ENCODE results near the gene USP36.
"Not testable (repeated sequence)": the region's sequence is repeated elsewhere in the genome, so short reads cannot be mapped to it uniquely, and the experiment has no call there.

Gene USP36

GRCh38 chr17:78781104-78781892 is 59.3 kb downstream of the USP36 start:
- no peak for TF ChIP-seq CTCF (IDR thresholded peaks at IDR 0.05; ENCODE audit: control extremely low read depth, extremely low read depth, low read depth, missing control alignments)
- DNase-seq (ENCODE audit: extremely low spot score) = no peak
- ChIA-PET POLR2A (interaction anchor here (0.9 kb wide), 1 partner anchor 421 kb away, joined by 3 read pairs; the partner anchor contains the start of gene SOCS3), CTCF (interaction anchor here (1.0 to 3.4 kb wide), 3 partner anchors 16 to 44 kb away, joined by 3 to 12 read pairs (median 3); no protein-coding TSS in a partner anchor)

GRCh38 chr17:78780335-78780734 is 60.3 kb downstream of the USP36 start:
- no peak for DNase-seq (ENCODE audit: extremely low spot score)
- ChIA-PET POLR2A (interaction anchor here (0.6 to 1.3 kb wide), 4 partner anchors 9 to 420 kb away, joined by 3 to 11 read pairs (median 3); partner anchors contain the start of gene SOCS3), CTCF (interaction anchor here (1.0 to 3.4 kb wide), 6 partner anchors 9 to 43 kb away, joined by 3 to 12 read pairs (median 4); no protein-coding TSS in a partner anchor)
- no peak for TF ChIP-seq CTCF (IDR thresholded peaks at IDR 0.05; ENCODE audit: control extremely low read depth, extremely low read depth, low read depth, missing control alignments)

- CTCF ChIA-PET = interaction anchor here (1.0 to 3.4 kb wide), 5 partner anchors 8 to 42 kb away, joined by 3 to 12 read pairs (median 4); no protein-coding TSS in a partner anchor
- DNase-seq (ENCODE audit: extremely low spot score) = no peak
- TF ChIP-seq CTCF (IDR thresholded peaks at IDR 0.05; ENCODE audit: control extremely low read depth, extremely low read depth, low read depth, missing control alignments) = no peak
- POLR2A ChIA-PET = interaction anchor here (1.0 to 1.3 kb wide), 2 partner anchors 8 to 54 kb away, joined by 3 read pairs; no protein-coding TSS in a partner anchor
These were observed 60.8 kb downstream of the USP36 start for GRCh38 chr17:78779850-78780249.

GRCh38 chr17:78779286-78779651 is 61.3 kb downstream of the USP36 start:
- POLR2A ChIA-PET = interaction anchor here (1.0 to 1.3 kb wide), 2 partner anchors 8 to 54 kb away, joined by 3 read pairs; no protein-coding TSS in a partner anchor
- DNase-seq (ENCODE audit: extremely low spot score) = not testable (repeated sequence)
- CTCF ChIA-PET = interaction anchor here (1.8 to 3.4 kb wide), 3 partner anchors 8 to 42 kb away, joined by 4 to 12 read pairs (median 5); no protein-coding TSS in a partner anchor

GRCh38 chr17:78777881-78778280 is 62.7 kb downstream of the USP36 start:
- ChIA-PET POLR2A (interaction anchor here (0.7 kb wide), 2 partner anchors 32 to 421 kb away, joined by 3 to 6 read pairs; no protein-coding TSS in a partner anchor), CTCF (interaction anchor here (3.4 kb wide), 1 partner anchor 40 kb away, joined by 12 read pairs; no protein-coding TSS in a partner anchor)
- no peak for TF ChIP-seq CTCF (IDR thresholded peaks at IDR 0.05; ENCODE audit: control extremely low read depth, extremely low read depth, low read depth, missing control alignments)
- no peak for DNase-seq (ENCODE audit: extremely low spot score)

GRCh38 chr17:78774956-78775571 is 65.5 kb downstream of the USP36 start:
- ChIA-PET CTCF (interaction anchor here (1.0 to 1.6 kb wide), 3 partner anchors 37 to 66 kb away, joined by 3 to 5 read pairs (median 3); no protein-coding TSS in a partner anchor), POLR2A (interaction anchor here (1.7 kb wide), 1 partner anchor 66 kb away, joined by 5 read pairs; no protein-coding TSS in a partner anchor)
- no peak for TF ChIP-seq CTCF (IDR thresholded peaks at IDR 0.05; ENCODE audit: control extremely low read depth, extremely low read depth, low read depth, missing control alignments)
- no peak for DNase-seq (ENCODE audit: extremely low spot score)

Data from GM10248 (cell line).